ENCODE data around the gene SLC35F3.
"Not testable (repeated sequence)": the region's sequence is repeated elsewhere in the genome, so short reads cannot be mapped to it uniquely, and the experiment has no call there.

SLC35F3 gene

DNA sequence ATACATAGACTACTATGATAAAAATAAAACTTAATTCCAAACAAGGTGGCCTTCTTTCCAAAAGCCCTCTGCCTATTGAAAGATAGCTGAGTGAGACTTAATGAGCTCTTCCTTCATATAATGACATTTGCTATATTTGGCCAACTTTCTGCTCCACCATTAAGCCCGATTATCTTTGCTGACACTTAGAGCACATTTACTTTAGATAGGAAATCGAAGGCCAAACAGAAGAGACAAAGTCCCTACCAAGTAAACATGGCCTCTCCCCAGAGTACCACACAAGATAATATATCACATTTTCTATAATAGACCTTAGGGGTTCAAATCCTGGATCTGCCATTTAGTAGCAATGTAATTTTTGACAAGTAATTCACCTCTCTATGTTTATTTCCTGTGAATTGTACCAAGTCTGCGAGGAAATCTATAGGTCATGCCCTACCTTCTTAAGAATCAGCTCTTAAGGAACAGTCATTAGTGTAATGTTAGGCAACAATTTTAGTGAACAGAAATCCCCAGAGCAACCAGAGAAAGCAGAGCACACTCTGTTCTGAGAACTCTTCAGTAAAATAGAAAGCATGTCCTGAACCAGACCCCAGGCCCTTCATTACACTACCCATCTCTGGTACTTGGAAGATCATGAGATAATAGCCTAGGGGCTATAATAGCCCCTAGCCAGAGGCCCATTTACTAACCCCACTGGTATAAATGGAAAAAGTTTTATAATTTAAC, 451.5 kb downstream of the SLC35F3 start:
- H3K4me3 ChIP-seq (ENCODE audit: low read depth, low read length), result no peak overlapping the region
- TF ChIP-seq, protein P1, sequence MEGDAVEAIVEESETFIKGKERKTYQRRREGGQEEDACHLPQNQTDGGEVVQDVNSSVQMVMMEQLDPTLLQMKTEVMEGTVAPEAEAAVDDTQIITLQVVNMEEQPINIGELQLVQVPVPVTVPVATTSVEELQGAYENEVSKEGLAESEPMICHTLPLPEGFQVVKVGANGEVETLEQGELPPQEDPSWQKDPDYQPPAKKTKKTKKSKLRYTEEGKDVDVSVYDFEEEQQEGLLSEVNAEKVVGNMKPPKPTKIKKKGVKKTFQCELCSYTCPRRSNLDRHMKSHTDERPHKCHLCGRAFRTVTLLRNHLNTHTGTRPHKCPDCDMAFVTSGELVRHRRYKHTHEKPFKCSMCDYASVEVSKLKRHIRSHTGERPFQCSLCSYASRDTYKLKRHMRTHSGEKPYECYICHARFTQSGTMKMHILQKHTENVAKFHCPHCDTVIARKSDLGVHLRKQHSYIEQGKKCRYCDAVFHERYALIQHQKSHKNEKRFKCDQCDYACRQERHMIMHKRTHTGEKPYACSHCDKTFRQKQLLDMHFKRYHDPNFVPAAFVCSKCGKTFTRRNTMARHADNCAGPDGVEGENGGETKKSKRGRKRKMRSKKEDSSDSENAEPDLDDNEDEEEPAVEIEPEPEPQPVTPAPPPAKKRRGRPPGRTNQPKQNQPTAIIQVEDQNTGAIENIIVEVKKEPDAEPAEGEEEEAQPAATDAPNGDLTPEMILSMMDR (IDR thresholded peaks at IDR 0.05; ENCODE audit: control insufficient read depth, extremely low read depth, insufficient read depth), result no peak
- no peak for DNase-seq (ENCODE audit: low read depth)

DNA sequence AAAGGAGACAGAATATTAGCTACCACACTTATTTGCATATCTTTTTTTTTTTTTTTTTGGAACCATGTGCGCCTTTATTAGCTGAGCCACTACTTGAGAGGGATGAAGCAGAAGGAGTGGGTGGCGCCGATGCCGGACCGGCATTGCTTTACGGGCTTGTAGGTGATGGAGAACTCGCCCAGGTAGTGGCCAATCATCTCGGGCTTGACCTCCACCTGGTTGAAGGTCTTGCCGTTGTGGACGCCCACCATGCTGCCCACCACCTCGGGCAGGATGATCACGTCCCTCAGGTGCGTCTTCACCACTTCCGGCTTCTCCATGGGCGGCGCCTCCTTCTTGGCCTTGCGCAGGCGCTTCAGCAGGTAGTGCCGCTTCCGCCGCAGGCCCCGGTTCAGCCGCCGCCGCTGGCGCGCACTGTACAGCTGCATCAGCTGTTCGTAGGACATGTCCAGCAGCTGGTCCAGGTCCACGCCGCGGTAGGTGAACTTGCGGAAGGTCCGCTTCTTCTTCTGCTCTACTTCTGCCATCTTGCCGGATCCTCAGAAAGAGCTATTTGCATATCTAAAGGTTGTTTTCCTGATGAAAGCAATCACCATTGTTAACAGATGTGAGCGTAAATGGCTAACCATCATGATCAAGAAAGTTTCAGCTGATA, 452.3 kb downstream of the SLC35F3 start:
- not testable (repeated sequence) for DNase-seq (ENCODE audit: low read depth)
- peak overlapping the region; percentile 49 for H3K4me3 ChIP-seq (ENCODE audit: low read depth, low read length)

DNA sequence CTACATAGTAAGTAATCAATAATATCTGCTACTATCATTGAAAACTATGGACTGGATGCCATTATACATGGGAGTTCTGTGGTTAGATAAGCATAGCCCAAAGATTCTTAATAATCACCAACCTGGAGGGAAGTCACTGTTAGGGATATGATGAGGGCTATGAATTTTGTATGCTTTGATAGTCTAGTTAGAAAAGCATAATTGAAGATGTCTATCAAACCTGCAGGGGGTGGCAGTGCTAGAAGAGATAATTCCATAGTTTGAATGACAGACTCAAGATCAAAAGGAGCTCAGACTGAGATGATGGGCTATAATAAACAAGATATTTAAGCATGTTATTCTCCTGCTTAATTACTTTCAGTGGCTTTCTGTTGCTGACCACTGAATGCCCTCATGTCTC, 453.4 kb downstream of the SLC35F3 start:
- TF ChIP-seq, protein P1 (IDR thresholded peaks at IDR 0.05; ENCODE audit: control insufficient read depth, extremely low read depth, insufficient read depth), result no peak
- no peak for DNase-seq (ENCODE audit: low read depth)
- peak overlapping the region; percentile 49 for H3K4me3 ChIP-seq (ENCODE audit: low read depth, low read length)

DNA sequence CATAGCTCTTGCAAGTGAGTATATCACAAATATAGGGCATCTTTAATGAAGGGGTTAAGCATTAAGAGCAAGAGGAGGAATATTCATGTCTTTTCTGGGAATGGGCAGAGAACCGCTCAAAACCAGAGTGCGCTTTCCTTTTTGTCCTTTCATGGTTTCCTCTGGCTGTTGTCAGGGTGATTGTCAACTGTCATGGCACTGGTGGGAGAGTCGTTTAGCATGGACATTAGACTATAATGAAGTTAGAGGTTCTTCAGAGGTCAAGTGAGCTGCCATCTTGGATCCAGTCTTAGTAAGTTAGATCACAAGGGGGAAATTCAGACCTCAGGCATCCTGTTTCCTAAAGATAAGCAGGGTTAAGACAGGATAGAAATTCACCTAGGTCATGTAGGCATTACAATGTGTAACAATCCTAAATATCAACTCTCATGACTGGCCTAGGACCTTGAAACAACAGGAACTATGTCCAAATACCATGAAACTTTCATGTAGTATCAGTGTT, 456.7 kb downstream of the SLC35F3 start:
- no peak for DNase-seq (ENCODE audit: low read depth)
- H3K4me3 ChIP-seq (ENCODE audit: low read depth, low read length), result no peak overlapping the region
- TF ChIP-seq, protein P1 (IDR thresholded peaks at IDR 0.05; ENCODE audit: control insufficient read depth, extremely low read depth, insufficient read depth), result no peak

DNA sequence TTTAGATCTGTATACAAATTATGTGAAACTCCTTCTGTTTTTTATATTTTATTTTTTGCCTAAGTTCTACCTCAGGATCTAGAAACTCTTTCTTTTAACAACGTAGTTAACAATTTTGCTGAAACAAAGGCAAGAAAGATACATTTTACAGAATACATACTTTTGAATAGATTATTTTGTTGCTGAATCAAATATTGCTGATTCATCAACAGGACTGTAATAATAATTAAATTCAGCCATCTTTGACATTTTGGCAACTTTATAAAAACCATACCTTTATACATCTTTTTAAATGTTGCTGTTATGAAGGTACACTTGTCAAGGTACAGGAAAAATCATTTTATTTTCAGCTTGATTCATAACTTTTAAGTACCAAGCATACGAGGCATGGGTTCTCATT, 458.1 kb downstream of the SLC35F3 start:
- DNase-seq (ENCODE audit: low read depth), result no peak
- TF ChIP-seq, protein P1 (IDR thresholded peaks at IDR 0.05; ENCODE audit: control insufficient read depth, extremely low read depth, insufficient read depth), result no peak
- no peak overlapping the region for H3K4me3 ChIP-seq (ENCODE audit: low read depth, low read length)

DNA sequence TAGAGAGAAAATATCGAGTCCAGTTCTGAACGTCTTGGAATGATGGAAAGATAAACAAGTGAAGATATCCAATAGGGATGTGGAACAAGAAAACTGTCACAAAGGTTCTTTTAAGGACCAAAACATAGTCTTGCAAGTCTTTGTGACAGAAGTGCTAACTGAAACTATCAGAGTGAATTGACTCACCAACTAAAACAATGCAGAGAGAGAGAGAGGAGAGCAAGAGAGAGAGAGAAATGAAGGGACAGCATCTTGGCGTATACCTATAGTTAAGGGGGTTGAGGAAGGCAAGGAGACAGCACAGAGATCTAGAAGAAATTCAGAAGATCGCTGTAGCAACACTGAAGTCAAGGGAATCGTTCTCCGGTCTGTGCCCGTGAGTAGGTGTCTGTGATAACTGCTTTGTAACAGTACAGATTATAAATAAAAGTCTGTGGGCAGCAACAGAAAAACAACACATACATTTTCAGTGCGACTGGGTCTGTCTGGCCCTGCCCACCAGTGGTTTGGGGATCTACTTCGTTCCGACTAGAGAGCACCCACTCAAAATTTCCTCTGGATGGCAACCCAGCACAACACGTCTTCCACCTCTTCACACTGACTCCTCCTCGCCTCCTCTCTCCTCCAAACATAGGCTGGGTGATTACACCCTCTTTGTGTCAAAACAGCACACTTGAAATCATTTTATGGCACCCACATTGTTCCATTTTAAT, 464.0 kb downstream of the SLC35F3 start:
- no peak for DNase-seq (ENCODE audit: low read depth)
- TF ChIP-seq, protein P1 (IDR thresholded peaks at IDR 0.05; ENCODE audit: control insufficient read depth, extremely low read depth, insufficient read depth), result no peak
- H3K4me3 ChIP-seq (ENCODE audit: low read depth, low read length), result no peak overlapping the region

DNA sequence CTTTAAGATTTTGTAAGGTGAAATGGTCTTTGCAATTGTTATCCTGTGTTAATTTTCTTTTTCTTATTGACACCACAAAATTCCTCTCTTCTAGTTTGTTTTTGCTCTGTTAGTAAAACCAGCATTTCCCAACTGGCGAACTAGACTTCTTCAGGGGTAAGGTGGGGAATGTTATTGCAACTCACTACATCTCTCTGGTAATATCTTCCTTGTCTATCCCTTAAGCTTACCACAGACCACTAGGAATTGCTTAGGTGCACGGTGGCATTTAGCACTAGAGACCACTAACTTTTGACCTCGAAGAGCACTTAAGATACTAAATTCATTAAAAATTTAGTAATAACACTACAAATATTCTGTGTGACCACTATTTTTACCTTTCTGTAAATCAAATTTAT, 464.6 kb downstream of the SLC35F3 start:
- no peak overlapping the region for H3K4me3 ChIP-seq (ENCODE audit: low read depth, low read length)
- DNase-seq (ENCODE audit: low read depth), result no peak
- TF ChIP-seq, protein P1 (IDR thresholded peaks at IDR 0.05; ENCODE audit: control insufficient read depth, extremely low read depth, insufficient read depth), result no peak

All from LNCaP clone FGC (cell line).